ENCODE data around the gene EIF4E. TPM values are rescaled to one million over a fixed set of nuclear protein-coding genes. Genes with fewer than 3 reads are reported as not detected.

EIF4E gene
- total and polyA plus RNA-seq, 2 experiments from 2014 or later, result 122 to 124 TPM

DNA sequence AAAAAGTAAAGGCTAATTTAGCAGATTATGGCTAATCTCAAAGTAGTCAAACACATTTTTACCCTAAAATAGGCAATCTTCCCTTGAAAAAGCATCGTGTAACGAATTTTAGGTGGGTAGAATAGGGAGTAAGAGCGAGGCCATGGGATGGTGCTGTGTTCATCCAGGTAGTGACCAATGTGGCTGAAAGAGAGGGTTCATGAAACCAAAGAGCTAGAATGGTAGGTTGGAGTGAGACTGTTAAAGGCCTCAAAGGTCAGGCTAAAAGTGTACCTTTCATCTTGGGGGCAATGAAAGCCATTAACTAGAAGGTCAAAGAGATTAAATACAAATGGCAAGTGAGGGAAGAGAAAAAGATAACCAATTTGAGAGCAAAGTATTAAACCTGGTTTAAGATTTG, 23.6 kb downstream of the EIF4E start:
- no peak overlapping the region for H3K27ac ChIP-seq
- H3K27me3 ChIP-seq, result no peaks in the 10 kb centered on the region
- no peak overlapping the region for H3K4me2 ChIP-seq
- no peaks in the 10 kb centered on the region for H3K36me3 ChIP-seq (replicated peaks; ENCODE audit: insufficient read depth, low read depth)
- TF ChIP-seq, protein P1, sequence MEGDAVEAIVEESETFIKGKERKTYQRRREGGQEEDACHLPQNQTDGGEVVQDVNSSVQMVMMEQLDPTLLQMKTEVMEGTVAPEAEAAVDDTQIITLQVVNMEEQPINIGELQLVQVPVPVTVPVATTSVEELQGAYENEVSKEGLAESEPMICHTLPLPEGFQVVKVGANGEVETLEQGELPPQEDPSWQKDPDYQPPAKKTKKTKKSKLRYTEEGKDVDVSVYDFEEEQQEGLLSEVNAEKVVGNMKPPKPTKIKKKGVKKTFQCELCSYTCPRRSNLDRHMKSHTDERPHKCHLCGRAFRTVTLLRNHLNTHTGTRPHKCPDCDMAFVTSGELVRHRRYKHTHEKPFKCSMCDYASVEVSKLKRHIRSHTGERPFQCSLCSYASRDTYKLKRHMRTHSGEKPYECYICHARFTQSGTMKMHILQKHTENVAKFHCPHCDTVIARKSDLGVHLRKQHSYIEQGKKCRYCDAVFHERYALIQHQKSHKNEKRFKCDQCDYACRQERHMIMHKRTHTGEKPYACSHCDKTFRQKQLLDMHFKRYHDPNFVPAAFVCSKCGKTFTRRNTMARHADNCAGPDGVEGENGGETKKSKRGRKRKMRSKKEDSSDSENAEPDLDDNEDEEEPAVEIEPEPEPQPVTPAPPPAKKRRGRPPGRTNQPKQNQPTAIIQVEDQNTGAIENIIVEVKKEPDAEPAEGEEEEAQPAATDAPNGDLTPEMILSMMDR (IDR thresholded peaks at IDR 0.05; ENCODE audit: poor library complexity), result no peak
- TF ChIP-seq EZH2 (IDR thresholded peaks at IDR 0.05; ENCODE audit: borderline replicate concordance), result no peak
- TF ChIP-seq EZH2phosphoT487 (IDR thresholded peaks at IDR 0.05; ENCODE audit: low read depth, severe bottlenecking, unreplicated experiment), result no peak
- H2AFZ ChIP-seq, result no peak overlapping the region
- DNase-seq (ENCODE audit: low spot score), result no peak
- H3K4me1 ChIP-seq (ENCODE audit: insufficient read depth), result peaks cover 19% of the 10 kb centered on the region
- H4K20me1 ChIP-seq (ENCODE audit: insufficient read depth, poor library complexity, severe bottlenecking), result peaks cover 71% of the 10 kb centered on the region
- H3K4me3 ChIP-seq, result no peak overlapping the region
- H3K9me3 ChIP-seq (ENCODE audit: low read depth), result no peaks in the 10 kb centered on the region
- peaks cover 100% of the 10 kb centered on the region for H3K79me2 ChIP-seq
- no peaks in the 10 kb centered on the region for H3K9me2 ChIP-seq (replicated peaks; ENCODE audit: insufficient read depth)
- 94% methylated on average over 3 of the region's 3 CpGs for WGBS (ENCODE audit: low lambda C conversion rate, missing lambda C conversion rate)

DNA sequence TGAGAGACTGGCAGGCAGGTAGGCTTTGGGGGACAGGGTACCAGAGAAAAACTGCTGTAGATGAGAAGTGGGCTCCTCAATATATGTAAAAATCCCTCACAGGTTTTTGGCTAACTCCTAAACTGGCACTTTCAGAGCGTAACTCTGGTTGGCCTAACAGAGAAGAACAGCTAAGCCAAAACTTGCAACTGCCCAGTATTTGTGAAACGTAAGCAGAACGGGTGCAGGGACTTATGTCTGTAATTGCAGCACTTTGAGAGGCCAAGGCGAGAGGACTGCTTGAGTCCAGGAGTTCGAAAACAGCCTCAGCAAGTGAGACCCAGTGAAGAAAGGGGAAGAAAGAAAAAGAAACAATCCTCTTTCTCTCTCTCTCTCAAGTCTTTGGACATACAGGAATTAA, 25.0 kb downstream of the EIF4E start:
- H3K36me3 ChIP-seq (replicated peaks; ENCODE audit: insufficient read depth, low read depth), result no peaks in the 10 kb centered on the region
- peaks cover 58% of the 10 kb centered on the region for H4K20me1 ChIP-seq (ENCODE audit: insufficient read depth, poor library complexity, severe bottlenecking)
- H2AFZ ChIP-seq, result no peak overlapping the region
- H3K27ac ChIP-seq, result no peak overlapping the region
- peaks cover 6% of the 10 kb centered on the region for H3K4me1 ChIP-seq (ENCODE audit: insufficient read depth)
- no peak for DNase-seq (ENCODE audit: low spot score)
- H3K27me3 ChIP-seq, result no peaks in the 10 kb centered on the region
- no peak overlapping the region for H3K4me3 ChIP-seq
- no peaks in the 10 kb centered on the region for H3K9me3 ChIP-seq (ENCODE audit: low read depth)
- 89% methylated on average over 5 of the region's 5 CpGs for WGBS (ENCODE audit: low lambda C conversion rate, missing lambda C conversion rate)
- H3K79me2 ChIP-seq, result peaks cover 97% of the 10 kb centered on the region
- H3K9me2 ChIP-seq (replicated peaks; ENCODE audit: insufficient read depth), result no peaks in the 10 kb centered on the region
- no peak overlapping the region for H3K4me2 ChIP-seq
- TF ChIP-seq, protein P1 (IDR thresholded peaks at IDR 0.05; ENCODE audit: poor library complexity), result no peak
- no peak for TF ChIP-seq EZH2 (IDR thresholded peaks at IDR 0.05; ENCODE audit: borderline replicate concordance)

DNA sequence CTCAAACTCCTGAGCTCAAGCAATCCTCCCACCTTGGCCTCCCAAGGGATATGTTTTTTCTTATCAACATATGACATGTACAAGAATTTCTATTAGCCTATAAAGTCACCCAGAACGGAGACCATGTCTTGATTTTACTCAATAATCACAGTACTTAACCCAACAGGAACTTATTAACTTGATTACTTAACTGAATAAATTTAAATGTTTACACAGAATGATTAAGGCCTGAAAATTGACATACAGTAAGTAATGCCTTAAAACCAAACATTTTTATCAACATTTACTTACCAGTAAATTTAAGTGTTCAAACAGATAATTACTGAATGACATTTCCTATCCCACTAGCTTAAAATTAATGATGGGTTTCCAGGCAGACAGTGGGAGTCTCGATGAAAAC, 25.4 kb downstream of the EIF4E start:
- Histone ChIP-seq H3K4me2 (no peak overlapping the region), H3K36me3 (replicated peaks; ENCODE audit: insufficient read depth, low read depth) (no peaks in the 10 kb centered on the region), H3K9me3 (ENCODE audit: low read depth) (no peaks in the 10 kb centered on the region), H3K27ac (no peak overlapping the region), H3K79me2 (peaks cover 97% of the 10 kb centered on the region), H3K9me2 (replicated peaks; ENCODE audit: insufficient read depth) (no peaks in the 10 kb centered on the region), H3K4me1 (ENCODE audit: insufficient read depth) (peaks cover 2% of the 10 kb centered on the region), H4K20me1 (ENCODE audit: insufficient read depth, poor library complexity, severe bottlenecking) (peaks cover 54% of the 10 kb centered on the region), H2AFZ (no peak overlapping the region), H3K27me3 (no peaks in the 10 kb centered on the region), H3K4me3 (no peak overlapping the region)
- no peak for TF ChIP-seq EZH2phosphoT487 (IDR thresholded peaks at IDR 0.05; ENCODE audit: low read depth, severe bottlenecking, unreplicated experiment)
- no peak for TF ChIP-seq EZH2 (IDR thresholded peaks at IDR 0.05; ENCODE audit: borderline replicate concordance)
- TF ChIP-seq, protein P1 (IDR thresholded peaks at IDR 0.05; ENCODE audit: poor library complexity), result no peak
- WGBS (ENCODE audit: low lambda C conversion rate, missing lambda C conversion rate), result 33% methylated on average over 2 of the region's 2 CpGs
- DNase-seq (ENCODE audit: low spot score), result no peak

DNA sequence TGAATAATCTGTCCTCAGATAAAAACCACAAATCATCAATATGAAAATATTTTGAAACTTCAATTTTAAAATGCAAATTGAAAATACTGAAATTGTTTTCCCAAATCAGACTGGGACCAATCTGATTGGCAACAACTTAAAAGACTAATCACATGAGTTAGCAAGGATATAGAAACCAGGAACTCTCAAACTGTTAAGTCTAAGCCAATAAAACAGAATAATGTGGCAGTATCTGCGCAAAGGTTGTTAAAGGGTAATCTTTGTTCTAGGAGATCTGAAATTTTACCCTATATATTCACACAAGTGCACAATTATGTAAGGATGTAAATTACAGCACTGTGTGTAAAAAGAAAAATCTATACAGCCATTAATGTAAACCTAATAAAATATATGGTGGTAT, 29.7 kb downstream of the EIF4E start:
- no peaks in the 10 kb centered on the region for H3K27me3 ChIP-seq
- H3K79me2 ChIP-seq, result peaks cover 92% of the 10 kb centered on the region
- TF ChIP-seq, protein P1 (IDR thresholded peaks at IDR 0.05; ENCODE audit: poor library complexity), result no peak
- TF ChIP-seq EZH2phosphoT487 (IDR thresholded peaks at IDR 0.05; ENCODE audit: low read depth, severe bottlenecking, unreplicated experiment), result no peak
- TF ChIP-seq EZH2 (IDR thresholded peaks at IDR 0.05; ENCODE audit: borderline replicate concordance), result no peak
- no peak overlapping the region for H2AFZ ChIP-seq
- H3K4me3 ChIP-seq, result no peak overlapping the region
- H3K36me3 ChIP-seq (replicated peaks; ENCODE audit: insufficient read depth, low read depth), result no peaks in the 10 kb centered on the region
- no peaks in the 10 kb centered on the region for H3K9me2 ChIP-seq (replicated peaks; ENCODE audit: insufficient read depth)
- DNase-seq (ENCODE audit: low spot score), result no peak
- H3K4me1 ChIP-seq (ENCODE audit: insufficient read depth), result no peaks in the 10 kb centered on the region
- no peak overlapping the region for H3K4me2 ChIP-seq
- peaks cover 18% of the 10 kb centered on the region for H4K20me1 ChIP-seq (ENCODE audit: insufficient read depth, poor library complexity, severe bottlenecking)
- H3K9me3 ChIP-seq (ENCODE audit: low read depth), result no peaks in the 10 kb centered on the region
- no peak overlapping the region for H3K27ac ChIP-seq
- 100% methylated on average over 1 of the region's 1 CpG for WGBS (ENCODE audit: low lambda C conversion rate, missing lambda C conversion rate)

Measured in hepatocyte (in vitro differentiated cells).